Neutrophil (primary cell): Measurements from ENCODE around the gene EDRF1.

Experiments used
- H3K27ac ChIP-seq: fragments of 200-600 bp; sonication (generic); 2 replicates; pipeline ENCODE4 v1.5.1; 2016; ENCODE audit warnings: mild to moderate bottlenecking, moderate library complexity
- H3K27me3 ChIP-seq: fragments of 200-600 bp; sonication (generic); 2 replicates; pipeline ENCODE4 v1.6.0; 2016; ENCODE audit warnings: mild to moderate bottlenecking
- H3K36me3 ChIP-seq: fragments of 200-600 bp; sonication (generic); 2 replicates; pipeline ENCODE4 v1.5.1; 2017
- H3K4me1 ChIP-seq, 2 experiments: fragments of 200-600 bp in 1 of 2; sonication (generic) in 1 of 2; 1 replicate in 1 of 2; 2 replicates in 1 of 2; pipeline versions ENCODE4 v1.5.1 to v1.6.1; 2013 to 2016; ENCODE audit warnings: low read depth in 1 of 2, low read length in 1 of 2, mild to moderate bottlenecking in 1 of 2, moderate library complexity in 1 of 2; ENCODE audit not compliant: control insufficient read depth in 1 of 2, insufficient read depth in 1 of 2
- H3K4me3 ChIP-seq, 2 experiments: fragments of 200-600 bp in 1 of 2; sonication (generic) in 1 of 2; 1 replicate in 1 of 2; 2 replicates in 1 of 2; pipeline ENCODE4 v1.5.1; 2013 to 2016; ENCODE audit warnings: low read depth in 1 of 2, low read length in 1 of 2, mild to moderate bottlenecking in 1 of 2, moderate library complexity in 1 of 2
- H3K9me3 ChIP-seq: fragments of 200-600 bp; sonication (generic); 2 replicates; pipeline ENCODE4 v1.5.1; 2016
- TF ChIP-seq, protein P1 (sequence below): fragments of 200-600 bp; sonication (generic); IDR thresholded peaks from 2 replicates; pipeline ENCODE4 v1.5.1; 2016; ENCODE audit warnings: antibody characterized with exemption

The EDRF1 gene

GRCh38 chr10:125770844-125771243 lies 51.3 kb downstream of the EDRF1 start:
- TF ChIP-seq, protein P1, sequence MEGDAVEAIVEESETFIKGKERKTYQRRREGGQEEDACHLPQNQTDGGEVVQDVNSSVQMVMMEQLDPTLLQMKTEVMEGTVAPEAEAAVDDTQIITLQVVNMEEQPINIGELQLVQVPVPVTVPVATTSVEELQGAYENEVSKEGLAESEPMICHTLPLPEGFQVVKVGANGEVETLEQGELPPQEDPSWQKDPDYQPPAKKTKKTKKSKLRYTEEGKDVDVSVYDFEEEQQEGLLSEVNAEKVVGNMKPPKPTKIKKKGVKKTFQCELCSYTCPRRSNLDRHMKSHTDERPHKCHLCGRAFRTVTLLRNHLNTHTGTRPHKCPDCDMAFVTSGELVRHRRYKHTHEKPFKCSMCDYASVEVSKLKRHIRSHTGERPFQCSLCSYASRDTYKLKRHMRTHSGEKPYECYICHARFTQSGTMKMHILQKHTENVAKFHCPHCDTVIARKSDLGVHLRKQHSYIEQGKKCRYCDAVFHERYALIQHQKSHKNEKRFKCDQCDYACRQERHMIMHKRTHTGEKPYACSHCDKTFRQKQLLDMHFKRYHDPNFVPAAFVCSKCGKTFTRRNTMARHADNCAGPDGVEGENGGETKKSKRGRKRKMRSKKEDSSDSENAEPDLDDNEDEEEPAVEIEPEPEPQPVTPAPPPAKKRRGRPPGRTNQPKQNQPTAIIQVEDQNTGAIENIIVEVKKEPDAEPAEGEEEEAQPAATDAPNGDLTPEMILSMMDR: no peak
- Histone ChIP-seq H3K9me3 (no peaks in the 10 kb centered on the region), H3K27ac (no peak overlapping the region), H3K27me3 (peaks cover 25% of the 10 kb centered on the region), H3K4me1 (no peaks in the 10 kb centered on the region), H3K36me3 (peaks cover 23% of the 10 kb centered on the region), H3K4me3 (no peak overlapping the region)

- TF ChIP-seq, protein P1: no peak
- Histone ChIP-seq H3K36me3 (peaks cover 16% of the 10 kb centered on the region), H3K27ac (no peak overlapping the region), H3K4me3 (no peak overlapping the region), H3K27me3 (peaks cover 25% of the 10 kb centered on the region), H3K4me1 (no peaks in the 10 kb centered on the region), H3K9me3 (no peaks in the 10 kb centered on the region)
Measured at GRCh38 chr10:125772112-125772863, 52.8 kb downstream of the EDRF1 start.

- Histone ChIP-seq H3K27me3 (peaks cover 25% of the 10 kb centered on the region), H3K9me3 (no peaks in the 10 kb centered on the region), H3K27ac (no peak overlapping the region), H3K4me3 (no peak overlapping the region), H3K36me3 (peaks cover 11% of the 10 kb centered on the region), H3K4me1 (no peaks in the 10 kb centered on the region)
- TF ChIP-seq, protein P1: no peak
Measured at GRCh38 chr10:125772864-125773180, 53.3 kb downstream of the EDRF1 start.

- H3K27me3 ChIP-seq: peaks cover 25% of the 10 kb centered on the region
- no peak overlapping the region for H3K27ac ChIP-seq
- H3K36me3 ChIP-seq: peaks cover 6% of the 10 kb centered on the region
- H3K9me3 ChIP-seq: no peaks in the 10 kb centered on the region
- TF ChIP-seq, protein P1: no peak
- no peaks in the 10 kb centered on the region for H3K4me1 ChIP-seq
- H3K4me3 ChIP-seq: no peak overlapping the region
Measured at GRCh38 chr10:125773687-125774543, 54.4 kb downstream of the EDRF1 start.

DNA sequence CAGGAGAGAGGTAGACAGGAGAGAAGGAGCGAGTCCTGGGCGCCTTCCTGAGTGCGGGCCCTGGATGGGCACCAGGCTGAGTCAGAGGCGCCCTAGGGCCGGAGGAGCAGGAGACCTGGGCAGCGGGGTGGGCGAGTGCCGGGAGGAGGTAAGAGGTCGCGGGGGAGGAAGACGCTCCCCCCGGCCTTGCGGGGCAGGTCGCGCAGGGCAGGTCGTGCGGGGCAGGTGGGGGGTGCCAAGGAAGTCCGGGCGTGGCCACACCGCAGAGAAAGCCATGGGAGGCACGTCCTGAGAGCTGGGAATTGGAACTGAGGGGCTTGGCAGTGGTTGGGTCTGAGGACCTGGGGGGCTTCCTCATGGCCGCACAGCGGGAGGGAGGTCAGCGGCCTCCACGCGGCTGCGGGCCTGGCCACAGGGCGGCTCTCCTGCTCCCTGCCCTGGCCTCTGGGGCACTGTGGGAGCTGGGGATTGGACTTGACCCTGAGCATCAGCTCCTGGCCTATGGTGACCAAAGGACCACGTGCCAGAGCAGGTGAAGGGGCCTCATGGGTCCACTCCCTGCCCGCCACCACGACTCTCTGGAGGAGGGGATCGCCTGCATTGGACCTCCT lies 55.2 kb downstream of the EDRF1 start:
- Histone ChIP-seq H3K27me3 (peaks cover 25% of the 10 kb centered on the region), H3K4me3 (no peak overlapping the region), H3K4me1 (no peaks in the 10 kb centered on the region), H3K27ac (no peak overlapping the region), H3K36me3 (no peaks in the 10 kb centered on the region), H3K9me3 (no peaks in the 10 kb centered on the region)
- TF ChIP-seq, protein P1: no peak
